IPS-18c (cell line): ENCODE data around the gene TMIGD2.

Experiments
- H3K4me3 ChIP-seq: 2 replicates; pipeline ENCODE4 v1.7.0; 2013; ENCODE audit warnings: low read depth, mild to moderate bottlenecking, low read length, moderate library complexity; ENCODE audit not compliant: insufficient read depth
- H3K9me3 ChIP-seq: one replicate; pipeline ENCODE4 v1.6.1; 2013; ENCODE audit warnings: mild to moderate bottlenecking, low read length, moderate library complexity; ENCODE audit not compliant: control insufficient read depth, insufficient read depth

TMIGD2 gene

GRCh38 chr19:4328243-4328990 is 26.2 kb upstream of the TMIGD2 start:
- peak overlapping the region; percentile 91 for H3K4me3 ChIP-seq

DNA sequence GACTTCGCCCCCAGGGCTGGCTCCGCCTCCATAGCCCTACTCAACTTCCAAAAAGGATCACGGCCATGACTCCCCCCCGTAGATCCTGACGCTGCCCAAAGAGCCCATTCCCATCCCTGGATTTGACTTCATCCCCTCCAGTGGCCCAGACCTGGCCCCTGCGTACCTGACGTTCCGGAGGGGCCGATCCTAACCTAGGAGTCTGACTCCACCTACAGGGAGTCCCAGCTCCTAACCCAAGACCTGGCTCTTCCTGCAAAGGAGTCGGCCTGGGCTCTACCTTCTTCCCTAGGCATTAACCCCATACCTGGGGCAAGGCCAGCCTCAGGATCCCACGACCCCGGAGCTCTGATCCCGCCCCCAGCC is 25.7 kb upstream of the TMIGD2 start:
- H3K9me3 ChIP-seq, result peaks cover 2% of the 10 kb centered on the region
- peak overlapping the region; percentile 59 for H3K4me3 ChIP-seq

More at GRCh38 chr19:4328243-4328990, 26.2 kb upstream of the TMIGD2 start:
- H3K9me3 ChIP-seq, result peaks cover 2% of the 10 kb centered on the region

DNA sequence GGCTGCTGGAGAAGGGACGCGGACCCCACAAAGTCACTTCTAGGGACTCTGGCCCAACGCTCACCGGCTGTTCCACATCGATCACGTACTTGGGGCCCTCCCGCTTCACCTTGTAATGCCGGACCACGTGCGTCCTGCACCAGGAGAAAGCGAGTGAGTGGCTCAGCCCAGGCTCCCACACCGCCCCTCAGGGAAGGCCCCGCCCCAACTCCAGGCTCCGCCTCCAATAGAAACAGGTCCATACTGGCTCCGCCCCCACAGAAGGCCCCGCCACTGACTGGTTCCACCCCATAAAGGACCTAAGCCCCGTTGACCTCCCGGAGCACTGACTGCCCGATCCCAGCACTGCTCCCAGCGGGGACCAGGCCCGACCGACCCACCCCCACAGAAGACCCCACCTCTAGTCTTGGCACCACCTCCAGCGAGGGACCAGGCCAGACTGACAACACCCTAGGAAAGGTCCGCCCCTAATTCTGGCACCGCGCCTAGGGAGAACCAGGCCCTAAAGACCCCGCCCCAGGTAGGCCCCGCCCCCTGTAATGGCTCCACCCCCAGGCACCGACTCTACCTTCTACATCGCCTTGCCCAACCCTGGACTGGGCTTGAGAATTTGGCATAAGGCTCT is 25.2 kb upstream of the TMIGD2 start:
- peak overlapping the region; percentile 59 for H3K4me3 ChIP-seq
- peaks cover 2% of the 10 kb centered on the region for H3K9me3 ChIP-seq

DNA sequence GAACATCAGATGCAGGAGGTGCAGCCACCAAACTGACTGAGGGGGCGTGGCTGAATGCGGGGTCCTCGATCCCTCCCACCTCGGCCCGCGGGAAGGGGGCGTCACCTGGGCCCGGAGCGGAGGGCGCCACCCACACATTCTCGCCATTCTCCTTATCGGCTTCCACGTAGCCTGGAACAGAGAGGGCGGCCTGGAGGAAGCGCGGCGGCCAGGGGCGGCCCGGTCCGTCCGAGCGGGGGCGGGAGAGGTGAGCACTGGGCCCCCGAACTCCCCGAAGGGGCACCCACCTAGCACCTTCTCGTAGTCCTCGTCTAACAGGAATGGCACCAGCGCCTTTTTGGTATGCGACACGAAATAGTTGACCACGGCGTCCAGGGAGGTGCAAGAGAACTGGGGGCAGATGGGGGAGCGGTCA is 24.7 kb upstream of the TMIGD2 start:
- H3K4me3 ChIP-seq, result peak overlapping the region; percentile 59
- peaks cover 4% of the 10 kb centered on the region for H3K9me3 ChIP-seq

DNA sequence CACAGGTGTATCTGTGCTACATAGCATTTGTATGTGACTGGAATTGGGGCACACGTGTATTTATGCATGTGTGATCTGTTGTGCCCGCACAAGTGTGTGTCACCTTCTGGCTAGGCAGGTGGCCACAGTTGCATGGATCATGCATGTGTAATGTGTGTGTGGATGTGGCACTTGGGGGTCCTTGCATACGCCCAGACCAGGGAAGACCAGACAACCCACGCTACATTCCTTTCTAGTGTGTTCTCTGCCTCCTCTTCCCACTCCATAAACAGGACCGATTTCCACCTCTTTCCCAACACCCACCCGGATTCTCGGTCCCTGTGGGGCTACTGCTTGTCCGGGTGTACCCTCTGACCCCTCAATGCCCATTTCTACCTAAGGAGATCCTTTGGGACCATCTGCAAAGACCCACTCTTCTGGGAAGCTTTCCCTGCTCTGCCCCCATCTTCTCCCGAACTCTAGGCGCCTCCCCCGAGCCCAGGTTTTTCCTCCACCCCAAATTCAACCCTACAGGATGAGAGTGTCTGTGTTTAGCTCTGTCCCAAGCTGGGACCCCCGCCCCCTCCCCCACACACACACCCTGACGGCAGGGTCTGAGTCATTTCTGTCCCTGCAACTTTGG is 24.1 kb upstream of the TMIGD2 start:
- Histone ChIP-seq H3K4me3 (peak overlapping the region; percentile 59), H3K9me3 (peaks cover 6% of the 10 kb centered on the region)

DNA sequence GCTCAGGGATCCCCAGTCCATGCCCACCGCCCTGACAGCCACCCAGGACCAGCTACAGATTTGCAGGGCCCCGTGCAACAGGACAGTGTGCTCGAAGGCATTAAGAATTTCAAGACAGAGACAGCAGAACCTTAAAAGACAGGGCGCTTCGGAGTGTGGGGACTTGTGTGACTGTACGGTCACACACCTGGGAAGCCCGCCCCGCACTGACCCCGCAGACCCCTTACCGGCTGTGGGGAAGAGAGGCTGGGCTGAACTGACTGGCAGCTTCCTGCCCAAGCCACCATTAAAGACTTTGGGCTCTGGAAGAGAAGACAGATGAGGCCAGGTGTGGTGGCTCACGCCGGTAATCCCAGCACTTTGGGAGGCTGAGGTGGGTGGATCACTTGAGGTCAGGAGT is 22.0 kb upstream of the TMIGD2 start:
- Histone ChIP-seq H3K9me3 (peaks cover 8% of the 10 kb centered on the region), H3K4me3 (no peak overlapping the region)

DNA sequence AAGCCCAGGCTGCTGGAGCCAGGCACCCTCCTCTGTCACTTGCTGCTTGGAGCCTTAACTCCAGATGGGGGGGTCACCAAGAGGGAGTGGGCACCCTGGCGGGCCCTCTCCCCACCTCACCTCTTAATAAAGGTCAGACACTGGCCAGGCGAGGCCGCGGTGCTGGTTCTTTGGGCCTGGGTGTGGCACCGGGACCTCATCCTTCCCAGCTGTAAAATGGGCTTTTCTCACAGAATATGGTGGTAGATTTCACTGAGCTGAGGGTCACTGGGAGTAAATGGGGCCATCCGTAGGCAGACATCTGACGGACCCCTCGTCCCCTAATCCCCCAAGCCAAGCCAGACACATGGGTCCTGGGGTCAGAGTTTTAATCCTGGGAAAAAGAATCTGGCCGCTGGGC is 21.5 kb upstream of the TMIGD2 start:
- Histone ChIP-seq H3K9me3 (peaks cover 8% of the 10 kb centered on the region), H3K4me3 (no peak overlapping the region)

- H3K9me3 ChIP-seq, result peaks cover 12% of the 10 kb centered on the region
- H3K4me3 ChIP-seq, result no peak overlapping the region
These were observed 20.9 kb upstream of the TMIGD2 start for GRCh38 chr19:4322942-4323665.

DNA sequence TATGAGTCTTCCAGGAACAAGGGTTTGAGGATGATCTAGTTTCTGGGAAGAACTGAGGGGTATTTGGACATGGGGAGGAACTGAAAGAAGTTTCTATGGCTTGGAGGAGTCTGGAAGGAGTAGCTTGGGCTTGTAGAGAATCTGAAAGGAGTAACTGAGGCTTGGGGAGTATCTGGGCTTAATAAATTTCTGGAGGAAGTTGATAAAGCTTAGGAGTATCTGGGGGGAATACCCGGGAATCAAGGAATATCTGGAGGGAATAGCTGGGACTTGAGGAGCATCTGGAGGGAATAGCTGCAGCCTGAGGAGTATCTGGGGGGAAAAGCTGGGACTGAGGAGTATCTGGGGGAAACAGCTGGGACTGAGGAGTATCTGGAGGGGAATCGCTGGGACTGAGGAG is 18.2 kb upstream of the TMIGD2 start:
- Histone ChIP-seq H3K9me3 (peaks cover 12% of the 10 kb centered on the region), H3K4me3 (no peak overlapping the region)

GRCh38 chr19:4319067-4319718 is 17.0 kb upstream of the TMIGD2 start:
- Histone ChIP-seq H3K9me3 (peaks cover 11% of the 10 kb centered on the region), H3K4me3 (no peak overlapping the region)

DNA sequence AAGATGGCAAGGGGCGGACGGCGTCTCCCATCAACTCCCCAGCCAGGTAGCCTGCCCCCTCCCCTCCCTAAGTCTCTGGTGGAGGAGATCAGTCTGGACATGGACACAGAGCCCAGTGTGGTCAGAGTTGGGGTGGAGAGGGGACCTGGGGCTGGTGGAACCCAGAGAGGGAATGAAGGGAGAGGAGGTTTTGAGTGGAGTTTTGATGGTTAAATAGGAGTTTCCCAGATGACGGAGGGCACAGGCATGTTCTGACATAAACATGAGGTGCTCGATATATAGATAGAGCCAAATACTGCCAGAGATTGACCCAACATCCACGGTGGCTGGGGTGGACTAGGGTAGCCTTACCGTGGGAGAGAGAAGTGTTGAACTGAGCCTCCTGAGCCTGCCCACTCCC is 16.3 kb upstream of the TMIGD2 start:
- Histone ChIP-seq H3K9me3 (peaks cover 11% of the 10 kb centered on the region), H3K4me3 (no peak overlapping the region)

DNA sequence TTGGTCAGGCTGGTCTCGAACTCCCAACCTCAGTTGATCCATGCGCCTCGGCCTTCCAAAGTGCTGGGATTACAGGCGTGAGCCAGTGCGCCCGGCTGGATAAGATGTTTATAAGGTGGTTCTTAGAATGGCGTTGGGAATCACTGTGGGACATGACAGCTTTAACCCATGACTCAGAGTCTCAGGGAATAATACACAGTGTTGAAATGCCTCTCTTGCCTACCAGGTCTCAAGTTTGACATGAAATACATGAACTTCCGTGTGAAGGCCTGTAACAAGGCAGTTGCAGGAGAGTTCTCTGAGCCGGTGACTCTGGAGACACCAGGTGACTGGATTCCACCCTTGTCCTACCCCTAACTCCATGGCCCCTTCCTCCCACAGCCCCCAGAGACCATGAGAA is 14.8 kb upstream of the TMIGD2 start:
- Histone ChIP-seq H3K4me3 (no peak overlapping the region), H3K9me3 (peaks cover 9% of the 10 kb centered on the region)

DNA sequence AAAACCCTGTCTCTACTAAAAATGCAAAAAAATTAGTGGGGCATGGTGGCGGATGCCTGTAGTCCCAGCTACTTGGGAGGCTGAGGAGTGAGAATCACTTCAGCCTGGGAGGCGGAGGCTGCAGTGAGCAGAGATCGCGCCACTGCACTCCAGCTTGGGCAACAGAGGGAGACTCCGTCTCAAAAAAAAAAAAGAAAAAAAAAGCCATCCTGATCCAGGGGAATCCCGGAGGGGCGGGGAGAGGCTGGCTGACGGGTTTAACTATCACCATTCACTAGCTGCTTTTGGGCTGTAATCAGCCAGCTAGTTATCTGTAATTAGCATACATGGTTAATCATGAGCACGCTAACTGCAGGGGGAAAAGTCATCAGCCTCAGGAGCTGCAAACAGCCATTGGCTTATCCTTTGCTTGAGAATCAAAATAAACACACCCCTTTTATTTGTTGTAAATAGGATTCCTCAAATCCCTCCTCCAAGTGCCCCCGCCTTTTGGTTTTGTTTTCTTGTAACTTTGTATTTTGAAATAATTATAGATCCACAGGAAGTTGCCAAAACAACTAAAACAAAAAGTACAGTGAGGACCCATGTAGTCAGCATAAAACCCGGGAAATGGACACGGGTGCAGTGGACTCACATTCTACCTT is 11.8 kb upstream of the TMIGD2 start:
- Histone ChIP-seq H3K9me3 (peaks cover 7% of the 10 kb centered on the region), H3K4me3 (no peak overlapping the region)

GRCh38 chr19:4310247-4311121 is 8.3 kb upstream of the TMIGD2 start:
- Histone ChIP-seq H3K4me3 (no peak overlapping the region), H3K9me3 (peaks cover 2% of the 10 kb centered on the region)

DNA sequence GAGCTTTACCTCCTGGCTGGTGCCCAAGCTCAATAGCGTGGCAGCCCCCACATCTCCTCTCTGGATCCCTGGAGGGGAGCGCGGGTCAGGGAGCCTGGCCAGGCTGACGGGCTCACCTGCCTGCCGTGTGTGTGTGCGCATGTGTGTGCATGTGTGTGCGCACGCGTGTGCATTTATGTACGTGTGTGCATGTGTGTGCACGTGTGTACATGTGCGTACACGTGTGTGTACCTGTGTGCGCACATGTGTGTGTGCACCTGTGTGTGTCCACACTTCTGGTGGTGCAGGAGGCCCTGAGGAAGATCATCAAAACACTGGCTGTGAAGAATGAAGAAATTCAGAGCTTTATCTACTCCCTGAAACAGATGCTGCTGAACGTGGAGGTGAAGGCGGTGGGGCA is 3.5 kb upstream of the TMIGD2 start:
- no peaks in the 10 kb centered on the region for H3K9me3 ChIP-seq
- H3K4me3 ChIP-seq, result no peak overlapping the region; the same call in 1 of the 2 replicates

- Histone ChIP-seq H3K9me3 (no peaks in the 10 kb centered on the region), H3K4me3 (peak overlapping the region; percentile 34; the same call in 1 of the 2 replicates)
These were observed 3.0 kb upstream of the TMIGD2 start for GRCh38 chr19:4305257-4305612.
